ENCODE results near the gene STUB1. TPM values are rescaled to one million over a fixed set of nuclear protein-coding genes. Genes with fewer than 3 reads are reported as not detected.

Gene STUB1
- total and polyA plus RNA-seq, 2 donors (not counting 1 experiment from before 2014, with no cell fraction given) = 94.3 to 116 TPM

- Histone ChIP-seq H3K36me3 (replicated peaks in 1 of 2; ENCODE audit: control extremely low read depth in 1 of 2, control insufficient read depth in 1 of 2, extremely low read depth in 1 of 2, insufficient read depth in 2 of 2, low read length in 1 of 2) (no peaks in the 10 kb centered on the region), H2AFZ (ENCODE audit: insufficient read depth, low read depth, low read length, poor library complexity, severe bottlenecking) (no peak overlapping the region), H3K79me2 (ENCODE audit: control insufficient read depth, insufficient read depth, low read length) (no peaks in the 10 kb centered on the region), H3K9ac (ENCODE audit: low read length) (no peak overlapping the region), H4K20me1 (ENCODE audit: control insufficient read depth, insufficient read depth, low read length, poor library complexity, severe bottlenecking) (no peaks in the 10 kb centered on the region), H3K4me2 (replicated peaks; ENCODE audit: low read depth, low read length, poor library complexity, severe bottlenecking) (peak overlapping the region; percentile 78), H3K4me3 (ENCODE audit: control extremely low read depth in 1 of 5, extremely low read depth in 1 of 5, insufficient read depth in 1 of 5, low read depth in 2 of 5, low read length in 4 of 5) (peak overlapping the region in 1 of 5 experiments; percentile 15), H3K9me3 (ENCODE audit: control extremely low read depth in 1 of 3, control insufficient read depth in 2 of 3, insufficient read depth in 1 of 3, low read length in 2 of 3) (no peaks in the 10 kb centered on the region), H3K27me3 (replicated peaks in 1 of 4; ENCODE audit: control extremely low read depth in 1 of 4, control insufficient read depth in 3 of 4, insufficient read depth in 4 of 4, low read length in 3 of 4) (no peaks in the 10 kb centered on the region), H3K27ac (ENCODE audit: low read length in 2 of 2) (no peak overlapping the region), H3K4me1 (ENCODE audit: control insufficient read depth in 2 of 2, insufficient read depth in 2 of 2, low read length in 2 of 2) (peaks cover 10 to 17% of the 10 kb centered on the region in 2 donors)
- no peaks in the 10 kb centered on the region for H3K9me3 Mint-ChIP-seq (ENCODE audit: insufficient read depth)
- CTCF ChIA-PET = interaction anchor here (0.7 to 1.4 kb wide), 3 partner anchors 12 to 82 kb away, joined by 3 to 6 read pairs (median 5); partner anchors contain the start of gene METTL26
- POLR2A ChIA-PET = interaction anchor here (1.0 to 1.7 kb wide), 2 partner anchors 12 to 277 kb away, joined by 5 to 6 read pairs; partner anchors contain the start of gene WDR90
- ATAC-seq (ENCODE audit: low read depth) (no peak), DNase-seq (no peak)
- peaks cover 10% of the 10 kb centered on the region for H3K4me1 Mint-ChIP-seq
- H3K27me3 Mint-ChIP-seq = no peaks in the 10 kb centered on the region
- intact Hi-C loops (cut with micrococcal nuclease) = loop anchor here (2.0 kb wide), 1 partner anchor 23 kb away; the partner anchor contains the start of gene JMJD8
- peak overlapping the region; percentile 56 for H3K27ac Mint-ChIP-seq
- TF ChIP-seq EZH2 (IDR thresholded peaks at IDR 0.05; ENCODE audit: borderline replicate concordance, insufficient read depth, low read depth, low read length, poor library complexity, severe bottlenecking) = no peak
- TF ChIP-seq, protein P1, sequence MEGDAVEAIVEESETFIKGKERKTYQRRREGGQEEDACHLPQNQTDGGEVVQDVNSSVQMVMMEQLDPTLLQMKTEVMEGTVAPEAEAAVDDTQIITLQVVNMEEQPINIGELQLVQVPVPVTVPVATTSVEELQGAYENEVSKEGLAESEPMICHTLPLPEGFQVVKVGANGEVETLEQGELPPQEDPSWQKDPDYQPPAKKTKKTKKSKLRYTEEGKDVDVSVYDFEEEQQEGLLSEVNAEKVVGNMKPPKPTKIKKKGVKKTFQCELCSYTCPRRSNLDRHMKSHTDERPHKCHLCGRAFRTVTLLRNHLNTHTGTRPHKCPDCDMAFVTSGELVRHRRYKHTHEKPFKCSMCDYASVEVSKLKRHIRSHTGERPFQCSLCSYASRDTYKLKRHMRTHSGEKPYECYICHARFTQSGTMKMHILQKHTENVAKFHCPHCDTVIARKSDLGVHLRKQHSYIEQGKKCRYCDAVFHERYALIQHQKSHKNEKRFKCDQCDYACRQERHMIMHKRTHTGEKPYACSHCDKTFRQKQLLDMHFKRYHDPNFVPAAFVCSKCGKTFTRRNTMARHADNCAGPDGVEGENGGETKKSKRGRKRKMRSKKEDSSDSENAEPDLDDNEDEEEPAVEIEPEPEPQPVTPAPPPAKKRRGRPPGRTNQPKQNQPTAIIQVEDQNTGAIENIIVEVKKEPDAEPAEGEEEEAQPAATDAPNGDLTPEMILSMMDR (IDR thresholded peaks at IDR 0.05) = peak; percentile 12
- H3K4me3 Mint-ChIP-seq = peak overlapping the region; percentile 52
- WGBS (ENCODE audit: insufficient coverage) = 56% methylated on average over 33 of the region's 35 CpGs
Measured at GRCh38 chr16:661184-661821, 18.9 kb upstream of the STUB1 start.

DNA sequence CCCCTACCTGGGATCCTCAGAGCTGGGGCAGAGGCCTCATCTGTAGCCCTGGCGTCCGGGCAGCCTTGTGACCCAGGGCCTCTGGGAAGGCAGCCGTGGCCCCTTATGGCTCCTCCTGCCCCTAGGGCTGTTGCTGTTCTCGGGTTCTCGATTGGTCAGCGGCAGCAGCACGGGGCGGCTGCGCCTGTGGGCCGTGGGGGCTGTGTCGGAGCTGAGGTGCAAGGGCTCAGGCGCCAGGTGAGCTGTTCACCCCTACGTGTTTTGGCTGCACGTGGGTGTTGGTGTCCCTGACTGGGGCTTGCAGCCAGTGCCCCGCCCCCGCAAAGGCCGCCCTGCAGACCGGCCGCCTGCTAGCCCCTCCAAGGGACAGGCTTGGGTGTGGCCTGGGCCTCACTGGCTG lies 18.1 kb upstream of the STUB1 start:
- ATAC-seq (ENCODE audit: low read depth) = no peak
- Mint-ChIP-seq H3K4me3 (no peak overlapping the region), H3K9me3 (ENCODE audit: insufficient read depth) (no peaks in the 10 kb centered on the region), H3K27ac (no peak overlapping the region), H3K4me1 (peaks cover 10% of the 10 kb centered on the region), H3K27me3 (no peaks in the 10 kb centered on the region)
- Histone ChIP-seq H3K4me2 (replicated peaks; ENCODE audit: low read depth, low read length, poor library complexity, severe bottlenecking) (no peak overlapping the region), H2AFZ (ENCODE audit: insufficient read depth, low read depth, low read length, poor library complexity, severe bottlenecking) (no peak overlapping the region), H3K9ac (ENCODE audit: low read length) (no peak overlapping the region), H3K4me3 (ENCODE audit: control extremely low read depth in 1 of 5, extremely low read depth in 1 of 5, insufficient read depth in 1 of 5, low read depth in 2 of 5, low read length in 4 of 5) (no peak overlapping the region), H3K9me3 (ENCODE audit: control extremely low read depth in 1 of 3, control insufficient read depth in 2 of 3, insufficient read depth in 1 of 3, low read length in 2 of 3) (no peaks in the 10 kb centered on the region), H3K27me3 (replicated peaks in 1 of 4; ENCODE audit: control extremely low read depth in 1 of 4, control insufficient read depth in 3 of 4, insufficient read depth in 4 of 4, low read length in 3 of 4) (no peaks in the 10 kb centered on the region), H4K20me1 (ENCODE audit: control insufficient read depth, insufficient read depth, low read length, poor library complexity, severe bottlenecking) (no peaks in the 10 kb centered on the region), H3K79me2 (ENCODE audit: control insufficient read depth, insufficient read depth, low read length) (no peaks in the 10 kb centered on the region), H3K36me3 (replicated peaks in 1 of 2; ENCODE audit: control extremely low read depth in 1 of 2, control insufficient read depth in 1 of 2, extremely low read depth in 1 of 2, insufficient read depth in 2 of 2, low read length in 1 of 2) (no peaks in the 10 kb centered on the region), H3K27ac (ENCODE audit: low read length in 2 of 2) (no peak overlapping the region), H3K4me1 (ENCODE audit: control insufficient read depth in 2 of 2, insufficient read depth in 2 of 2, low read length in 2 of 2) (peaks cover 11 to 23% of the 10 kb centered on the region in 2 donors)
- intact Hi-C loops (cut with micrococcal nuclease) = no loop called here
- no peak for TF ChIP-seq EZH2 (IDR thresholded peaks at IDR 0.05; ENCODE audit: borderline replicate concordance, insufficient read depth, low read depth, low read length, poor library complexity, severe bottlenecking)
- TF ChIP-seq, protein P1 (IDR thresholded peaks at IDR 0.05) = no peak
- CTCF ChIA-PET = interaction anchor here (1.1 to 1.2 kb wide), 2 partner anchors 11 to 26 kb away, joined by 3 to 5 read pairs; partner anchors contain the start of gene METTL26
- DNase-seq = no peak
- POLR2A ChIA-PET = no interaction called here
- 96% methylated on average over 19 of the region's 19 CpGs for WGBS (ENCODE audit: insufficient coverage)

Data from B cell (primary cell).